ENCODE data around the gene NPBWR2.

The NPBWR2 gene

DNA sequence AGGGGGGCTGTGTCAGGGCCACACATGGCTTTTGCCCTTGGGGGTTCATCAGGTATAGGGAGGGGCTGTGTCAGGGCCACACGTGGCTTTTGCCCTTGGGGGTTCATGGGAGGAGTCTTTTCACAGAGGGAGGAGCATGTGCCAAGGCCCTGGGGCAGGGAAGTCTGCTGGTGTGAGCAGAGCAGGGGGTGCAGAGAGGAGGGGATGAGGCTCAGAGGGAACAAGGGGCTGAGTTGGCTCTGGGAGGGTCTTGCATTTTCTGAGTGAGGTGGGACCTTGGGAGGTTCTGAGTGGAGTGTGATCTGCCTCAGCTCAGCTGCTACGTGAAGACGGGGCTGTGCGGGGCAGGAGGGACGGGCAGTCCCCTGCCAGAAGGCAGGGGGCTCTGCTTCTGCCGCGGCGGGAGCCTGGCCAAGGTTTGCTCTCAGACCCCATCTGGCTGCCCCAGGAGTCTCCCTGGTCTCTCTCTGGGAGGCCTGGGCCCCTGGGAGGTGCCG, 51.9 kb downstream of the NPBWR2 start:
- no peak for DNase-seq

DNA sequence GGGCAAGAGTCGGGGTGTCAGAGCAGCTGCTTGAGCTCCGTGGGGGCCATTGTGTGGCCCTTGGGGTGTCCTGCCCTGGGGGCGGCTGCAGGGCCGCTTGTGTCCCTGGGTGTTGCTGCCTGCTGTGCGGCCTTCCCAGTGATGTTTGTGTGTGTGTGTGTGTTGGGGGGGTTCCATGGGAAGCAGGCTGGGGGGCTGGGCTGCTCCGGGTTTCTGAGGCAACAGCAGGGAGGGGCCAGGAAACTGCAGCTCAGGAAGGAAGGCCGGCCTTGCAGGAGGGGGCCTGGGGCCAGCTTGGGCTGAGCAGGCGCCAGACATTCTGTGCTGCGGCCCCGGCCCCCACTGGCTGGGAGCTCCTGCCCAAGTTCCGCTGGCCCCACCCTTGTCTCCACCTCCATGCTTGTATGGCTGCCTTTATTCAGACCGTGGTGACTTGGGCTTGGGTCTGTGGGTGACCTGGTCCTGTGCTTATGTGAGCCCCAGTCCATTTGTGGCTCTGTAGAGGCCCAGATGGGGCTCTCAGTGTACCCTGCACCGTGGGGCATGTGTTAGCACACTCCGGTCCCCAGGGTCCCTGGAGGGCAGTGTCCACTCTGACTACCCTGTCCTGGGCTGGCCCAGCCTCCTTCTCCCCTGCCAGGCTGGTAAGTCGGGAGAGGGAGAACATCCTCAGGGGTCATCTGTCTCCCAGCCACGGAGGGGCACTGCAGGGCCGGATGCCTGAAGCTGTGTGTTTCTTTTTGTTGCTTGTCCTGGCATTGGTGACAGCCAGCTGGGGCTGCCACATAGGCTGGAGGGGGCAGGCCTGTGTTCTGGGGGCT, 53.3 kb downstream of the NPBWR2 start:
- no peak for DNase-seq
